ENCODE measurements around the gene PLEKHM2. TPM values are rescaled to one million over a fixed set of nuclear protein-coding genes. Genes with fewer than 3 reads are reported as not detected.

PLEKHM2 gene
- total RNA-seq, 1 donor from 2014 or later = 70.4 TPM

DNA sequence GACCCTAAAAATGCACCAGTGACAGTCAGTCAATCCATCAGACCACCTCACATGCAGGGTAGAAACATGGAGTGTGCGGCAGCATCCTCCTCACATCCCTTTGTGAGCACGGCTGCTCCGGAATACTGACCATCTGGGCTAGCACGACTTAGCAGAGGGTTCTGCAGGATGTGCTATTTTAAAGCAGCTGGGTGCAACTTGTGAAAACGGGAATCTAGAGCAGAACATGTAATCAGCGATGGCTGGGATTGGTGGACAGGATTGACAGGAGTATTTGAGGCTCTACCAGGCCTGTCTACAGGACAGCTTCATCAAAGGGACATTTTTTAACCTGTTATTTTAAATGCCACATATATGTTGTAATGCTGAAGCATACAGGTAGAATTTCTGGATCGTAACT lies 16.8 kb upstream of the PLEKHM2 start:
- Mint-ChIP-seq H3K9me3 (ENCODE audit: low read depth) (no peaks in the 10 kb centered on the region), H3K27me3 (no peaks in the 10 kb centered on the region), H3K4me3 (ENCODE audit: low read depth) (no peak overlapping the region), H3K27ac (peak overlapping the region; percentile 56), H3K4me1 (ENCODE audit: low read depth) (peaks cover 31% of the 10 kb centered on the region), H3K36me3 (ENCODE audit: insufficient read depth) (peaks cover 5% of the 10 kb centered on the region)
- TF ChIP-seq, protein P1, sequence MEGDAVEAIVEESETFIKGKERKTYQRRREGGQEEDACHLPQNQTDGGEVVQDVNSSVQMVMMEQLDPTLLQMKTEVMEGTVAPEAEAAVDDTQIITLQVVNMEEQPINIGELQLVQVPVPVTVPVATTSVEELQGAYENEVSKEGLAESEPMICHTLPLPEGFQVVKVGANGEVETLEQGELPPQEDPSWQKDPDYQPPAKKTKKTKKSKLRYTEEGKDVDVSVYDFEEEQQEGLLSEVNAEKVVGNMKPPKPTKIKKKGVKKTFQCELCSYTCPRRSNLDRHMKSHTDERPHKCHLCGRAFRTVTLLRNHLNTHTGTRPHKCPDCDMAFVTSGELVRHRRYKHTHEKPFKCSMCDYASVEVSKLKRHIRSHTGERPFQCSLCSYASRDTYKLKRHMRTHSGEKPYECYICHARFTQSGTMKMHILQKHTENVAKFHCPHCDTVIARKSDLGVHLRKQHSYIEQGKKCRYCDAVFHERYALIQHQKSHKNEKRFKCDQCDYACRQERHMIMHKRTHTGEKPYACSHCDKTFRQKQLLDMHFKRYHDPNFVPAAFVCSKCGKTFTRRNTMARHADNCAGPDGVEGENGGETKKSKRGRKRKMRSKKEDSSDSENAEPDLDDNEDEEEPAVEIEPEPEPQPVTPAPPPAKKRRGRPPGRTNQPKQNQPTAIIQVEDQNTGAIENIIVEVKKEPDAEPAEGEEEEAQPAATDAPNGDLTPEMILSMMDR (IDR thresholded peaks at IDR 0.05; ENCODE audit: unreplicated experiment) = no peak
- no peak for DNase-seq (ENCODE audit: low spot score, unreplicated experiment)

DNA sequence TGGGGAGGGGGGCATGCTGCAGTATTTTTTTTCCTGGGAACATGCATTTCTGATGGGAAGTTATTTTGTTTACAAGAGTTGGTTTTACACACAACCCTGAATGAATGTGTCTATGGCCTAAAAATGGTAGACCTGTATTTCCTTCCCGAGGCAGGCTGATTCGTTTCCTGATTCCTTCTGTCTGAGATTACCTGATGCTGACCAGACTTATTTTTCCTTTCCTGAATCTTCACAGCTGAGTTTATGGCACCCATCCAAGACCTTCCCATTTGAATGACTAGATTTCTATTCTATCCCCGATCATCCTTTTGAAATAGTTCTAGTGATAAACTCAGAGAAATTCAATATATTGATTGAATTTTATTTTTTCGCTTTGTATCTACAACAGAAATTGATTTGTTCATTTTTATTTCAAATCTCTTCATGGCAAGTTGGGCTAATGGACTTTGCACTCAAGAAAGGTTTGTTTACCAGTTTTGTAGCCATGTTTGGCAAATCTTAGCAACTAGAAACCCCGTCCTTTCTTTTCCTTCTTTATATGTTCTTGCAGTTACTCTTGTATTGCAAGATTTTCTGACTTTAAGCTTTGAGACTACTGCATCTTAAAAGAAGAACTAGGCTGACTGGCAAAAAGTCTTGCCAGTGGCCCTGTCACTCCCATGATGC lies 15.9 kb upstream of the PLEKHM2 start:
- peaks cover 22% of the 10 kb centered on the region for H3K4me1 Mint-ChIP-seq (ENCODE audit: low read depth)
- H3K36me3 Mint-ChIP-seq (ENCODE audit: insufficient read depth) = peaks cover 4% of the 10 kb centered on the region
- TF ChIP-seq, protein P1 (IDR thresholded peaks at IDR 0.05; ENCODE audit: unreplicated experiment) = no peak
- H3K4me3 Mint-ChIP-seq (ENCODE audit: low read depth) = no peak overlapping the region
- no peak for DNase-seq (ENCODE audit: low spot score, unreplicated experiment)
- no peaks in the 10 kb centered on the region for H3K27me3 Mint-ChIP-seq
- H3K9me3 Mint-ChIP-seq (ENCODE audit: low read depth) = no peaks in the 10 kb centered on the region
- no peak overlapping the region for H3K27ac Mint-ChIP-seq

DNA sequence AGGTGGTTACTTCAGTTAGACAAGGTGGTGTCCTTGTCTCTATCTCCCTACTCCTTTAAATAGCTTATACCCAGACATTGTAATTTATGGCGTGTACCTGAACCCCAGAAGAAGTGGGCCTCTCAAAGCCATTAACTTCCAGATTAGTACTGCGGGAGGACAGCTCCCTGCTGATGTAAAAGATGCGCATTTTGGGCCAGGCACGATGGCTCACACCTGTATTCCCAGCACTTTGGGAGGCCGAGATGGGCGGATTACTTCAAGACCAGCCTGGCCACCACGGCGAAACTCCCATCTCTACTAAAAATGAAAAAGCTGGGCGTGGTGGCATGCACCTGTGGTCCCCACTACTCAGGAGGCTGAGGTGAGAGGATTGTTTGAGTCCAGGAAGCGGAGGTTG lies 15.0 kb upstream of the PLEKHM2 start:
- no peak for DNase-seq (ENCODE audit: low spot score, unreplicated experiment)
- no peak overlapping the region for H3K27ac Mint-ChIP-seq
- peaks cover 19% of the 10 kb centered on the region for H3K4me1 Mint-ChIP-seq (ENCODE audit: low read depth)
- no peak overlapping the region for H3K4me3 Mint-ChIP-seq (ENCODE audit: low read depth)
- H3K27me3 Mint-ChIP-seq = no peaks in the 10 kb centered on the region
- H3K9me3 Mint-ChIP-seq (ENCODE audit: low read depth) = no peaks in the 10 kb centered on the region
- TF ChIP-seq, protein P1 (IDR thresholded peaks at IDR 0.05; ENCODE audit: unreplicated experiment) = no peak
- H3K36me3 Mint-ChIP-seq (ENCODE audit: insufficient read depth) = peaks cover 4% of the 10 kb centered on the region

DNA sequence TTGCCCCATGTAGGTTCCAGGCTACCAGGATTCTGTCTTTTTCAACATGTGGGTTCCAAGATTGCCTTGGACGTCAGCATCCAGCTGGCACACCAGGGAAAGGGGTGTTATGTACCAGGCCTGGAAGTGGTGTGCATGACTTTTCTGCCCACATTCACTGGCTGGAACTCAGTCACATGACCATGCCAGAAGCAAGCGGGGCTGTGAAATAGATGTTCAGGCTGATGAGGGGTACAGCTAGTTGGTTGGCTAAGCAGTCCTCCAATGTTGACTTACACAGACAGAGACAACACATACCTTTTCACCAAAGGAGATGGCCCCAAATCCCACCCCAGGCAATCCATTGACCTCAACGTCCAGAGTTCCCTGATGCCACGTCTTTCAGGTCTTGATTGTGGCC lies 14.3 kb upstream of the PLEKHM2 start:
- Mint-ChIP-seq H3K27me3 (no peaks in the 10 kb centered on the region), H3K36me3 (ENCODE audit: insufficient read depth) (peaks cover 4% of the 10 kb centered on the region), H3K4me3 (ENCODE audit: low read depth) (no peak overlapping the region), H3K4me1 (ENCODE audit: low read depth) (peaks cover 19% of the 10 kb centered on the region), H3K27ac (no peak overlapping the region), H3K9me3 (ENCODE audit: low read depth) (no peaks in the 10 kb centered on the region)
- TF ChIP-seq, protein P1 (IDR thresholded peaks at IDR 0.05; ENCODE audit: unreplicated experiment) = no peak
- no peak for DNase-seq (ENCODE audit: low spot score, unreplicated experiment)

DNA sequence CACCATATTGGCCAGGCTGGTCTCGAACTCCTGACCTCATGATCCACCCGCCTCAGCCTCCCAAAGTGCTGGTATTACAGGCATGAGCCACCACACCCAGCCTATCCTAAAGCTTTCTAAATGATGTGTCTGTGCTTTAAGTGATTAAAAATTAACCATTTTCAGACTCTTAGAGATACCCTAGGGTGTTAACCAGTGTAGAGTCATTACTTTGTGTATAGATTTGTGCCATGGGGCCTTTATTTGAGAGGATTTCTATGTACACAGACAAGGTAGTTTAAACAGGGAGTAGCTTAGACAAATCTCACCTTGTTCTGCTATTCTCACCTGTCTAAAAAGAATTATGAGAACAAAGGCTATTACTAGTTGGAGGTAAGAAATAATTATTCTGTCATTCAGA lies 12.7 kb upstream of the PLEKHM2 start:
- H3K4me1 Mint-ChIP-seq (ENCODE audit: low read depth) = peaks cover 18% of the 10 kb centered on the region
- no peaks in the 10 kb centered on the region for H3K9me3 Mint-ChIP-seq (ENCODE audit: low read depth)
- no peak for DNase-seq (ENCODE audit: low spot score, unreplicated experiment)
- peak overlapping the region; percentile 9 for H3K27ac Mint-ChIP-seq
- H3K27me3 Mint-ChIP-seq = no peaks in the 10 kb centered on the region
- peaks cover 1% of the 10 kb centered on the region for H3K36me3 Mint-ChIP-seq (ENCODE audit: insufficient read depth)
- TF ChIP-seq, protein P1 (IDR thresholded peaks at IDR 0.05; ENCODE audit: unreplicated experiment) = no peak
- H3K4me3 Mint-ChIP-seq (ENCODE audit: low read depth) = no peak overlapping the region

Data from progenitor cell of endocrine pancreas (in vitro differentiated cells).